Measurements from ENCODE around the gene SLC12A5.
"Not testable (repeated sequence)": the region's sequence is repeated elsewhere in the genome, so short reads cannot be mapped to it uniquely, and the experiment has no call there.

Gene SLC12A5

GRCh38 chr20:46028772-46029371, at the start of gene SLC12A5:
Gene SLC12A5, plus strand, starts transcription at chr20:46029215. Its CDS starts 130 bp downstream, at chr20:46029345.
- Histone ChIP-seq H3K9ac (ENCODE audit: low read depth, low read length) (no peak within 1 kb of the TSS), H3K9me3 (ENCODE audit: control insufficient read depth, insufficient read depth, low read length) (no peaks in the 10 kb centered on the region), H3K4me1 (ENCODE audit: insufficient read depth, low read length) (no peaks in the 10 kb centered on the region), H3K36me3 (ENCODE audit: insufficient read depth, low read length) (no peaks in the 10 kb centered on the region)

- H3K9ac ChIP-seq (ENCODE audit: low read depth, low read length) = no peak overlapping the region
- no peaks in the 10 kb centered on the region for H3K36me3 ChIP-seq (ENCODE audit: insufficient read depth, low read length)
- H3K9me3 ChIP-seq (ENCODE audit: control insufficient read depth, insufficient read depth, low read length) = no peaks in the 10 kb centered on the region
- H3K4me1 ChIP-seq (ENCODE audit: insufficient read depth, low read length) = peaks cover 11% of the 10 kb centered on the region
Observed at GRCh38 chr20:45981261-45981660, 47.8 kb upstream of the SLC12A5 start.

DNA sequence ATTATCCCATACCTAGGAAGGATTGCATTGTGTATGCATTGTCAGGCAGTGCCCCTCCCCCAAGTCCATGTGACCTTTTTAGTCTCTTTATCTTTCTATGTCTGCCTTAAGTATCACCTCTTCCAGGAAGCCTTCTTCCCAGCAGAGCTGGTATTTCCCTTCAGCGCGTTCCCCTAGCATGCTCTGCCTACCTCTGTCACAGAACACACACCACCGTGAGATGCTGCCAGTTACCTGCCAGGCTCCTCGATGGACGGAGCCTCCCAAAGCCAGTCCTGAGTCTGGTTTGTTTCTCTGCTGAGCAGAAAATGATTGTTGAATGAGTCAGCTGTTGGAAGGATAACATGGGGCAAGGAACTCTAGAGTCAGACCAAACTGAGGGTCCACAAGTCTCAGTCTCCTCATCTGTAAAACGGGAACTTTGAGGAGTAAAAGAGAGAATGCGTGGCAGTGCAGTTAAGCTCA, 45.7 kb upstream of the SLC12A5 start:
- Histone ChIP-seq H3K9me3 (ENCODE audit: control insufficient read depth, insufficient read depth, low read length) (no peaks in the 10 kb centered on the region), H3K9ac (ENCODE audit: low read depth, low read length) (no peak overlapping the region), H3K36me3 (ENCODE audit: insufficient read depth, low read length) (no peaks in the 10 kb centered on the region), H3K4me1 (ENCODE audit: insufficient read depth, low read length) (peaks cover 11% of the 10 kb centered on the region)

DNA sequence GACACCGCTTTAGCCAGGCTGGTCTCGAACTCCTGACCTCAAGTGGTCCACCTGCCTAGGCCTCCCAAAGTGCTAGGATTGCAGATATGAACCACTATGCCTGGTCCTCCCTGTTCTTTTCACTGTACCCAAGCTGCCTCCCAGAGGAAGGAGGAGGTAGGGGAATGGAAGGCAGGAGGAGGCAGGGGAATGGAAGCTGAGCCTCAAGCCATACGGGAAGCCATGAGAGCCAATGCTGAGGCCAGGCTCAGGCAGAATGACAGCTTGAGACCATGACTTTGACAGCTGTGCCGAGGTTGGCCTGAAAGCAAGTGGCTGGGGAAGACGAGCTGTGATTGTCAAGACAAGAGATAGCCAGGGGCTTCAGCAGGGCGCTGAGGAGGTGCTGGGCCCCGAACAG, 43.4 kb upstream of the SLC12A5 start:
- Histone ChIP-seq H3K9ac (ENCODE audit: low read depth, low read length) (no peak overlapping the region), H3K36me3 (ENCODE audit: insufficient read depth, low read length) (no peaks in the 10 kb centered on the region), H3K9me3 (ENCODE audit: control insufficient read depth, insufficient read depth, low read length) (no peaks in the 10 kb centered on the region), H3K4me1 (ENCODE audit: insufficient read depth, low read length) (peaks cover 11% of the 10 kb centered on the region)

- Histone ChIP-seq H3K4me1 (ENCODE audit: insufficient read depth, low read length) (peaks cover 11% of the 10 kb centered on the region), H3K9me3 (ENCODE audit: control insufficient read depth, insufficient read depth, low read length) (no peaks in the 10 kb centered on the region), H3K36me3 (ENCODE audit: insufficient read depth, low read length) (no peaks in the 10 kb centered on the region), H3K9ac (ENCODE audit: low read depth, low read length) (no peak overlapping the region)
Observed at GRCh38 chr20:45987108-45987780, 41.8 kb upstream of the SLC12A5 start.

GRCh38 chr20:45988830-45989229, 40.2 kb upstream of the SLC12A5 start:
- not testable (repeated sequence) for H3K36me3 ChIP-seq (ENCODE audit: insufficient read depth, low read length); H3K4me1 ChIP-seq (ENCODE audit: insufficient read depth, low read length); H3K9ac ChIP-seq (ENCODE audit: low read depth, low read length); H3K9me3 ChIP-seq (ENCODE audit: control insufficient read depth, insufficient read depth, low read length)

DNA sequence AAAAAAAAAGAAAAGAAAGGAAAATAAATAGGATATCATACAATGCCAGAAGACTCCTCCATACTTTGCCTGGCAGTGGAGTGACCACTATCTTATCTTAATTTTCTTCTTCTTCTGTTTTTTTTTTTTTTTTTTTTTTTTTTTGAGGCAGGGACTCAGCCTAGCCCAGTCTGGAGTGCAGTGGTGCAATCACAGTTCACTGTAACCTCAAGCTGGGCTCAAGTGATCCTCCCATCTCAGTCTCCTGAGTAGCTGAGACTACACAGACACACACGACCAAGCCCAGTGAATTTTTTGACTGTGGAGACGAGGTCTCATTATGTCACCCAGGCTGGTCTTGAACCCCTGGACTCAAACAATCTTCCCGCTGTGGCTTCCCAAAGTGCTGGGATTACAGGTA, 37.4 kb upstream of the SLC12A5 start:
- no peak overlapping the region for H3K9ac ChIP-seq (ENCODE audit: low read depth, low read length)
- H3K9me3 ChIP-seq (ENCODE audit: control insufficient read depth, insufficient read depth, low read length) = no peaks in the 10 kb centered on the region
- no peaks in the 10 kb centered on the region for H3K36me3 ChIP-seq (ENCODE audit: insufficient read depth, low read length)
- peaks cover 6% of the 10 kb centered on the region; the same call in 1 of the 2 replicates for H3K4me1 ChIP-seq (ENCODE audit: insufficient read depth, low read length)

GRCh38 chr20:45993197-45993951, 35.6 kb upstream of the SLC12A5 start:
- no peaks in the 10 kb centered on the region for H3K36me3 ChIP-seq (ENCODE audit: insufficient read depth, low read length)
- peaks cover 6% of the 10 kb centered on the region; the same call in 1 of the 2 replicates for H3K4me1 ChIP-seq (ENCODE audit: insufficient read depth, low read length)
- 0 out of 2 replicates have a peak overlapping the region, but pooled peaks have one; percentile 7 for H3K9ac ChIP-seq (ENCODE audit: low read depth, low read length)
- no peaks in the 10 kb centered on the region for H3K9me3 ChIP-seq (ENCODE audit: control insufficient read depth, insufficient read depth, low read length)

- Histone ChIP-seq H3K9ac (ENCODE audit: low read depth, low read length) (no peak overlapping the region), H3K36me3 (ENCODE audit: insufficient read depth, low read length) (no peaks in the 10 kb centered on the region), H3K4me1 (ENCODE audit: insufficient read depth, low read length) (peaks cover 8% of the 10 kb centered on the region; the same call in 1 of the 2 replicates), H3K9me3 (ENCODE audit: control insufficient read depth, insufficient read depth, low read length) (no peaks in the 10 kb centered on the region)
Observed at GRCh38 chr20:45994761-45995493, 34.1 kb upstream of the SLC12A5 start.

- not testable (repeated sequence) for H3K9me3 ChIP-seq (ENCODE audit: control insufficient read depth, insufficient read depth, low read length); H3K36me3 ChIP-seq (ENCODE audit: insufficient read depth, low read length); H3K9ac ChIP-seq (ENCODE audit: low read depth, low read length); H3K4me1 ChIP-seq (ENCODE audit: insufficient read depth, low read length)
Observed at GRCh38 chr20:45995495-45996097, 33.4 kb upstream of the SLC12A5 start.

DNA sequence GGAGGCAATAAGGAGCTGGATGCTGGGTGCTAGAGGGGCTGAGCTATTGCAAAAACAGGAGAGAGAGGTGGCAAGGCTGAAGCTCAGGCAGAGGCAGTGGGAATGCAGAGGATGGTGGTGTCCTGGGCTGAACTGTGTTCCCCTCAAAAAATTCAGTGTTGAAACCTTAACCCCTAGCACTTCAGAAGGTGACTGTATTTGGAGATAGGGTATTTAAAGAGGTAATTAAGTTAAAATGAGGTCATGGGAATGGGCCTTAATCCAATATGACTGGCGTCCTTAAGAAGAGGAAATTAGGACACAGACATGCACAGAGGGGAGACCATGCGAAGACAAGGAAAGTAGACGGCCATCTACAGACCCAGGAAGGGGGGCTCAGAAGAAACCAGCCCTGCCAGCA, 31.8 kb upstream of the SLC12A5 start:
- Histone ChIP-seq H3K9ac (ENCODE audit: low read depth, low read length) (no peak overlapping the region), H3K36me3 (ENCODE audit: insufficient read depth, low read length) (no peaks in the 10 kb centered on the region), H3K9me3 (ENCODE audit: control insufficient read depth, insufficient read depth, low read length) (no peaks in the 10 kb centered on the region), H3K4me1 (ENCODE audit: insufficient read depth, low read length) (peaks cover 14% of the 10 kb centered on the region)

DNA sequence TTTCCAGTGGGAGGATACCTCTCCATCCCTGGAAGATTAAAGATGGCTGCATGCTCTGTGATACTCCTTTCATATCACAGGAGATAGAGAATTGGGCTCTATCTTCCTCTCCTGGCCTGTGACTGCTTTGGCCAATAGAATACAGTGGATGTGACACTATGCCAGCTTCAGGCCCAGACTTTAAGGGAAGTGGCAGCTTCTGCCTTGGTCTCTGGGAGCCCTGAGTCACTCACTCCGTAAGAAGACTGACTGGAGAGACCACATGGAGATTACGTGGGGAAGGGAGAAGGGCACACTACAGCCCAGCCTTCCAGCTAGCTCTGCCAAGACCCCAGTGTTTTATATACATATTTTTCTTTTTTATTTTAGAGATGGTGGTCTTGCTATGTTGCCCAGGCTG, 30.7 kb upstream of the SLC12A5 start:
- no peak overlapping the region for H3K9ac ChIP-seq (ENCODE audit: low read depth, low read length)

DNA sequence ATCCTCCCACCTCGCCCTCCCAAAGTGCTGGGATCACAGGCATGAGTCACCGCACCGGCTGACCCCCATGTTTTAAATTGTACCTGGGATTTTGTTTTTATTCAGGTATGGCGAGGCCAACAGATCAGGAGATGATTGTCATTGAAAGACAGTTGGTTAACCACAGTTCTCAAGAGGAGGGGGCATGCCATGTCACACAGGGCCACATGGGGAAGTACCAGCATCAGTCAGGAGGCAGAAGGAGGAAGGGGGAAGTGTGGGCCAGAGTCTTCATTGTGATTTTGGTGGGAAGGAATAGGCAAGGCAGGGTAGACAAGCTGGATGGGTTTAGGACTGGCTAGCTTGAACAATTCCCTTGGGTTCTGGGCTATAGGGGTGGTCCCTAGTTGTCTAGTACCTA, 30.3 kb upstream of the SLC12A5 start:
- no peak overlapping the region for H3K9ac ChIP-seq (ENCODE audit: low read depth, low read length)
- peaks cover 17% of the 10 kb centered on the region for H3K4me1 ChIP-seq (ENCODE audit: insufficient read depth, low read length)
- no peaks in the 10 kb centered on the region for H3K36me3 ChIP-seq (ENCODE audit: insufficient read depth, low read length)
- H3K9me3 ChIP-seq (ENCODE audit: control insufficient read depth, insufficient read depth, low read length) = no peaks in the 10 kb centered on the region

More for the DNA sequence above, 30.7 kb upstream of the SLC12A5 start:
- H3K4me1 ChIP-seq (ENCODE audit: insufficient read depth, low read length) = peaks cover 17% of the 10 kb centered on the region
- H3K9me3 ChIP-seq (ENCODE audit: control insufficient read depth, insufficient read depth, low read length) = no peaks in the 10 kb centered on the region
- H3K36me3 ChIP-seq (ENCODE audit: insufficient read depth, low read length) = no peaks in the 10 kb centered on the region

Data from ES-I3 (cell line).